Subcutaneous adipose tissue (tissue), 4 donors: ENCODE measurements around the gene CDC16. TPM values are rescaled to one million over a fixed set of nuclear protein-coding genes. Genes with fewer than 3 reads are reported as not detected.

ENCODE experiments used
- CTCF ChIP-seq: fragments of 450-650 bp; IDR thresholded peaks from one replicate; pipeline ENCODE4 v1.5.1; 2016; ENCODE audit warnings: low read depth, mild to moderate bottlenecking, control low read depth, antibody characterized with exemption, moderate library complexity
- total RNA-seq, 4 donors: library from RNA; depleted of rRNA; stranded (reverse); fragments of >200 nt; gene quantifications; one replicate each; pipeline ENCODE4 v1.1.0, GENCODE V29; 2016

The CDC16 gene
- total RNA-seq = 10 to 100 TPM; 69.6 to 95.5 (median 91.6) TPM

GRCh38 chr13:114234645-114235421, at the start of gene CDC16:
TSS of gene CDC16 (plus strand) at chr13:114234897. CDS start at chr13:114235085, 188 bp downstream.
- TF ChIP-seq CTCF = no peak

DNA sequence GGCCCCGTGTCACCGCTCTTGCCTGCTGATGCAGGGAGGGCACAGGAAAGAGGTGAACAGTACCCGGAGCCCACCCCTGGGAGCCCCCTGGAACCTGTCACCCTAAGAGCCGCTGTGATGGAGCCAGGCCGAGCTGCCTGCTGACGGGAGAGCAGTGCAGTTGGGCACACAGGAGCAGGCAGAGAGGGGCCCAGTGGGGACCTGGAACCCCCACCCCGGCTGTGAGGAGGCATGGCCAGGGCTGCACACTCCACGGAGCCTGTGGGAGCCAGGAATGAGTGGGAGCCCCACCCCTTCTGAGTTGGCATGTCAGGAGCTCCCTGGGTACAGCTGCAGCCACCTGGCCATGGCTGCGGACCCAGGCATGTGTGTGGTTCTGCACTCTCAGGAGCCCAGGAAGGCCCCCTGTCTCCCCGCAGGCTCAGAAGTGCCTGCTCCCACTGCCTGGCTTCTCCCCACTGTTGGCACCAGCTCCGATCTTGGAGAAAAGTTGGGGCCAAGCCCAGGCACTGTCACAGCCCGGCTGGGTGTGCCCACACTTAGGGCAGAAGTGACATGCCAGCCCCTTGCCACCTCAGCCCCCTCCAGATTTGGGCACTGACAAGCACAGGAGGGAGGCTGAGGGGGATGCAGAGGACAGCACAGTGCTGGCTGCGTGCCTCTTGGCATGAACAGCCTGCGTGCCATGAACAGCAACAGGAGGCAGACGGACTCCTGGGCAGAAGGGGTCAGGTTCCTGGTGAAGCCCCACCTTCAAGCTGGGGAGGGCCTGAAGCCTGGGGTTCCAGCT, 49.3 kb upstream of the CDC16 start:
- no peak for TF ChIP-seq CTCF

DNA sequence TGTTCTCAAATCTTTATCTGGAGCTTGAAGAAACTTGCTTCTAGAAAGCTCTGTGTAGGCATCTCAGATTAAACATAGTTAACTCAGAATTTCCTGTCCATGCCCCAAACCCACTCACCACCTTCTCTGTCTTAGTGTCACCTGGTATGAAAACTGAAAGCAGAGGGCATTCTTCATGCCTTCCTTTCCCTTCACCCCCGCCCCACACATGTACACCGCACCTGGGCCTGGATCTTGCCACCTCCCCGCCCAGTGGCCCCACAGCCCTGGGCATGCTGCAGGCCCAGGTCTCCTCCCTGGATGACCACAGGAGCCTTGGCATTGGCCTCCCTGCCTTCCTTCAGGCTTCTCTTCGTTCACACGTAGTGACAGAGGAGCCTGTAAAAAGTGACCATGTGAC, 39.8 kb upstream of the CDC16 start:
- no peak for TF ChIP-seq CTCF

GRCh38 chr13:114196629-114197028, 38.1 kb upstream of the CDC16 start:
- no peak for TF ChIP-seq CTCF

- TF ChIP-seq CTCF = no peak
Observed at GRCh38 chr13:114198556-114198955, 36.1 kb upstream of the CDC16 start.

GRCh38 chr13:114199954-114200353, 34.7 kb upstream of the CDC16 start:
- no peak for TF ChIP-seq CTCF

GRCh38 chr13:114200399-114200911, 34.2 kb upstream of the CDC16 start:
- no peak for TF ChIP-seq CTCF
